HG03571 (cell line): ENCODE results near the gene ARHGAP44.

ENCODE experiments used
- ATAC-seq: cut with Tn5 transposase; IDR thresholded peaks from one replicate; pipeline ENCODE4 v1.9.1; 2021; ENCODE audit not compliant: unreplicated experiment

The ARHGAP44 gene

DNA sequence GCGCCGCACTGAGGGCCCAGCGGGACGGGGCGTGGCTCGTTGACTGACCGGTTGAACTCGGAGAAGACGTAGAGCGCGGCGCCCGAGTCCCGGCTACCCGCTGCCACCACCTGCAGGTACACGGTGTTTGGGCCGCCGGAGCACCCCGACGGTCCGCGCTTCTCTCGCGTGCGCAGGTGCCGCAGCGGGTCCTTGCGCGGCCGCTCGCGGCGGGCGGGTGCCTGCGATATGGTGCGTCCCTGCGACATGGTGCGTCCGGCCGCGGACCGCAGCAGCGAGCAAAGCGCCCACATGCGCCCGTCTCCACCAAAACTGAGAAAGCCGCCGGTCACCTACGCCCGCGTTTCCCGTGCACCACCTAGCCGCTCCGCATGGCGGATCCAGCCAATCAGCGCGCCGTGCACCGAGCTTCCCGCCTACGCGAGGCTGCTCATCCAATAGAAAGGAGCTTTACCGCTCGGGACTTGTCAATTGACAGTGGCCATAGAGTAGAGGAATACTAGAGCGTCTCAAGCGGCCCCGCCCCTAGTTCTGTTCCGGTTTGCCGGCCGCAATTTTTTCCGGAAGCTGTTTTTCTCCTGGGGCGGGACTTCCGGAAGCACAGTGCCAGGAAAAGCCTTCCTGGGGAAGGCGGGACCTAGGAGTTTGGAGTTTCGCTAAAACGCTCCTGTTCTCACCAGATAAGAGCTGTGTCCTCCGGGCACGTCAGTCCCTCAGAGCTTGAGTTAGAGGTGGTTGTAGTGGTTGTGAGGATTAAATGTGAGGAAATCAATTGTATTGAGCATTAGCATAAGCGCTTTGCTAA is 228.6 kb downstream of the ARHGAP44 start, which contains the start of gene ELAC2:
Gene ELAC2 (minus strand): TSS at position 373 of the 805 bp plus-strand sequence. CDS start 80 bp downstream, at position 293.
- ATAC-seq: peak; percentile 97

DNA sequence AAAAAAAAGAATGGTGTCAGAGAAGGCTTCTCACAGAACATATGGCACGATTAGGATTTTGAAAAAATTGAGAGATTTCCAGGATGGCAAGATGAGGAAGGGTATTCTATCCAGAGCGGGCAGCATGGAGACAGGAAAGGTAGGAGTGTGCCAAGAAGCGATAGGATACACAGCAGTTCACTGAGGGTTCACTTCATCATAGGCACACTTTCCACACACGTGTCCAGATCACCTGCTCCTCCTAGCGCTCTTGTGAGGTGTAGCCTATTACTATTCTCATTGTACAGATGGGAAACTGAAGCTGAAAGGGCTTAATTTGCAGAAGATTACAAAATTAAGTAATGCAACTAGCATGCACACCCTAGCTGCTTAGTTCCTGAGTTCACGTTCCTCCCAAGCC is 234.7 kb downstream of the ARHGAP44 start:
- no peak for ATAC-seq

- ATAC-seq: peak; percentile 73
These were observed 235.4 kb downstream of the ARHGAP44 start for GRCh38 chr17:13024526-13025257.

- ATAC-seq: no peak
These were observed 235.9 kb downstream of the ARHGAP44 start for GRCh38 chr17:13025258-13025627.

DNA sequence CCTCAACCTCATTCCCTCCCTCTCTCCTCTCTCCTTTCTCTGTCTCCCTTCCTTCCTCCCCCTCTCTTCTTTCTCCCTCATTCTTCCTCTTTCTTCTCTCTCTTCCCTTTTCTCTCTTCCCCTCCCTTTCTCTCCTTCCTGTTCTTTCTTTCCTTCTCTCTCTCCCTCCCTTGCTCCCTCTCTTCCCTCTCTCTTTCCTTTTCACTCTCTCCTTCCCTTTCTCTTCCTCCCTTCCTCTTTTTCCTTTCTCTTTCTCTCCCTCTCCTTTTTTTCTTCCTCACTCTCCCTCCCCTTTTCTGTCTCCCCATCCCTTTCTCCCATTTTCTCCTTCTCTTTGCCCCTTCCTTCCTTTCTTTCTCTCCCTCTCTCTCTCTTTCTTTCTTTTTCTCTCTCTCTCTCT is 236.4 kb downstream of the ARHGAP44 start:
- no peak for ATAC-seq

DNA sequence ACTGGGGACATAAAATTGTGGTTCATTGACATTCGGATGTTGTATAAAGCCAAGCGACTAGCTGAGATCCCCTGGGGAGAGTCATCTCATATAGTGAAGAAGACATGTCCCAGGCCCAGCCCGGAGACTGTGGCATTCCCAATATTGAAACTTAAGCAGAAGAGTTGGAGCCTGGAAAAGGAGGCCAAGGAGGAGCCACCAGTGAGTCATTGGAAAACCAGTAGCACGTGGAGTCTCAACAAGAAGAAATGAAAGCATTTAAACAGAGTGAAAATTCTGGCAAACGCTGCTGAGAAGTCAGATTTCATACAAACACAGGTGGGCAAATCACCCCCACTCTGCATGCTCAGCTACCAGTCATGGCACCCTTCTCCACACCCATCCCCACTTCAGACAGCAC is 237.9 kb downstream of the ARHGAP44 start:
- no peak for ATAC-seq

- ATAC-seq: no peak
These were observed 240.0 kb downstream of the ARHGAP44 start for GRCh38 chr17:13029340-13029739.

DNA sequence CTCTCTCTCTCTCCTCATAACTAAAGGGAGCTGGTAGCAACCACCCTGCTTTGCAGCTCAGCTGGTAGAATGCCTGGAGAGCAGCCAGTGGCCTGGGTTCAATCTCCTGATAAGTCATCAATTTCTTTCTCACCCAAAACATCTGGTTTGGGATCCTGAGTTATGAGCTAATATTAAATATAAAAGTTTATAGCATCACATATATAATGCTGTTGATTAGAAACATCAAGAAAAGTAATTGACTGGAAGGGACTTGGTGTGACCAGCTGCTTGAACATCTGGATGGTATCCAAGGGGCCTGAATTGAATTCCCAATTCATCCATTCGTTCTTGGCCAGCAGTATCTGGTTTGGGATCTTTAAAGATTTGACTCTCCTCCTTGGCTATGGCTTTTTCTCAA is 240.8 kb downstream of the ARHGAP44 start:
- ATAC-seq: no peak

- ATAC-seq: no peak
These were observed 241.4 kb downstream of the ARHGAP44 start for GRCh38 chr17:13030459-13031300.

DNA sequence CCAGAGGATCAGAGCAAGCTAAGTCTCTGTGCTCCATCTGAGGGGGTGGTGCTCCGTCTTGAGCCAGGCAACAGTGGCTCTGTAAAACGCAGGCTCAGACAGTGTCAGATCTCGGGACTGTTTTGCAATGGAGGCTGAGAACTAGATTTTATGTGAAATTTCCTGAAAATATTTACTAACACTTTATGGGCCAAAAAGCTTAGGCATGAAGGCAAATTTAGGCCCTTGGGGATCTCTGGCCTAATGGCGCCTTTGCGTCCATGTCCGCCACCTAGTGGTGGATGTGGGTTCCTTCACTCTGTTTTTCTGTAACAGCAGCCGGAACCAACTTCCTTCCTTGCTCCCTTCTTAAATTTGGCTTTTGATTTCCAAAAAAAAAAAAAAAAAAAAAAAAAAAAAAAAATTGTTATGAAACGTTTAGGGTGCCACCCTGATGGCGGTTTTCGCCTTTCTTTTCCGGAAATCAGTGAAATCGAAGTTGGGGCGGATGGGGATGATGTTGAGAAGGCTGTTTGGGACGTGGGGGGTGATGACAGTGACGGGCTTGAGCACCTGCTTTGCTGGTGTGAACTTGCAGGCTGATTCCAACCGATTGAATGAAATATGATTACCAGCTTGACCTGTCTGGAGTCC is 242.5 kb downstream of the ARHGAP44 start:
- peak; percentile 73 for ATAC-seq

DNA sequence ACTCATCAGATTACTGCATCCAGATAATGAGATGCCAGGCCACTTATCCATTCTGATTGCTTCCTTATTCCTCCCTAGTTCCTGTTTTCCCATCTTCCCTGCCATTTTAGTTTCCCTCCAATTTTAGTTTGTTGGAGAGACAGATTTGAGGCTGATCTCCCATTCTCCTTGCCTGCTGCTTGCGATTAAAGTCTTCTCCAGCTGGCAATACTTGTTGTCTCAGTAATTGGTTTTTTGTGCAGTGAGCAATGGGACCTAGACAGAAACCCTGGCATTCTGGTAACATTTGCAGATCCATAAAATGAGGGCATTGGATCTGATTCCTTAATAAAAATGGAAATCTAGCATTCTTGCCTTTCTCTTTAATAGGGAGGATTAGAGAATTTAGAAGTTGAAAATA is 246.1 kb downstream of the ARHGAP44 start:
- ATAC-seq: no peak

DNA sequence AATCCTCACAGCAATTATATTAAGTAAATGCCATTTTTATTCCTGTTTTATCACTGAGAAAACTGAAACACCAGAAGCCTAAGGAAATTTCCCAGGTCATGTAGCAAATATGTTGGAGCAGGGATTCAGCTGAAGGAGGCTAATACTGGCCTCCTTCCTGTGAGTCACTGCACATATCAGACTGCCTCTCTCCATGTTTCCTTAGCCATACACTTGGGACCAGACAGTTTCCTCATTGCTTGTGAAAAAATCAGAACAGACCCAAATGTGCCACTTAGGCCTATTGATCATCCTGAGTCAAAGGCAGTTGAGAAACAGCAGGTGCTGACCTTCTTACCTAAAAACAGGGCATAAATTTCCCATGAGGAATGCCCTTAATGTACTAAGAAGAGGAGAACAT is 247.5 kb downstream of the ARHGAP44 start:
- no peak for ATAC-seq

- ATAC-seq: no peak
These were observed 249.8 kb downstream of the ARHGAP44 start for GRCh38 chr17:13038931-13039665.
